ENCODE data around the gene SAGE1. TPM values are rescaled to one million over a fixed set of nuclear protein-coding genes. Genes with fewer than 3 reads are reported as not detected.
"Not testable (repeated sequence)": the region's sequence is repeated elsewhere in the genome, so short reads cannot be mapped to it uniquely, and the experiment has no call there.

SAGE1 gene
- 0.81 TPM for total RNA-seq

DNA sequence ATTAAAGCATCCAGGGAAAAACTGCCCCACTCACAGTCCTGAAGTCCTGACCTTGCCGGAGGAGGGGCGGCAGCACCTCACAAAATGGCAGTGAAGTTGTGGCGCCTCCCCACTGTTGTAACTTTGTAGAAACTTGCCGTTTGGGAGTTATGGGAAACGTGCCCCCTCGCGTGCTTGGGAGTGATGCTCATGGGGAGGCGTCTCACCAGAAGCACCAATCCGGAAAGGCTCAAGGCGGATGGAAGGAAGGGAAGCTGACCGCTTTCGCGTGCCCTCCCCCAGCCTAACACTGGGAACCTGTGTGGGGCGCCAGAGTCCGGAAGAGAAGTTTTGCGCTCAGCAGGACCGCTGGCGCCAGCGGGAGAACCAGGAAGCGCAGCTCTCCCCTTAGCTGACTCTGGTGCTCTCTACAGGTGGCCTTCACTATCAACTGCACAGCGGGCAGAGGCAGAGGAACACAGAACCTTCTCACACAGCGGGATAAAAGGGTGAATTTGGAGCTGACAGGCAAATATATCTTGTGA, at the start of gene SAGE1, which contains the start of gene CT45A10:
Gene SAGE1, plus strand, starts transcription at position 423 of the 524 bp plus-strand sequence. CDS start 2,527 bp downstream, outside the sequence.
Gene CT45A10, minus strand, starts transcription at position 151 of the 524 bp plus-strand sequence. CDS start 8,100 bp downstream, outside the sequence.
- DNase-seq (ENCODE audit: low read depth in 2 of 3, low spot score in 2 of 3), result no peak

DNA sequence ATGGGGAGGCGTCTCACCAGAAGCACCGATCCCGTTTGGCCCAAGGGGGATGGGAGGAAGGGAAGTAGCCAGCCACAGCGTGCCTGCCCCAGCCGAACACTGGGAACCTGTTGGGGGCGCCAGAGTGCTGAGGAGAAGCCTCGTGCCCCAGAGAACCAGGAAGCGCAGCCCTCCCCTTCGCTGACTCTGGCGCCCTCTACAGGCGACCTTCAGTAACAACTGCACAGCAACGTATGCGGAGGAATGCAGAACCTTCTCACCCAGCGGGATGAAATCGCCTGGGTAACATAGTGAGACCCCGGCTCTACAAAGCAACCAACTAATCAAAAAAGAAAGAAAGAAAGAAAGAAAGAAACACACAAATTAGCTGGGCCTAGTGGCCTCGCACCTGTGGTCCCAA, 39.1 kb upstream of the SAGE1 start, which contains the start of gene CT45A8:
Gene CT45A8, minus strand, starts transcription at position 101 of the 400 bp plus-strand sequence. CDS start 3,755 bp downstream, outside the sequence.
- DNase-seq (ENCODE audit: low read depth in 2 of 3, low spot score in 2 of 3), result not testable (repeated sequence)

DNA sequence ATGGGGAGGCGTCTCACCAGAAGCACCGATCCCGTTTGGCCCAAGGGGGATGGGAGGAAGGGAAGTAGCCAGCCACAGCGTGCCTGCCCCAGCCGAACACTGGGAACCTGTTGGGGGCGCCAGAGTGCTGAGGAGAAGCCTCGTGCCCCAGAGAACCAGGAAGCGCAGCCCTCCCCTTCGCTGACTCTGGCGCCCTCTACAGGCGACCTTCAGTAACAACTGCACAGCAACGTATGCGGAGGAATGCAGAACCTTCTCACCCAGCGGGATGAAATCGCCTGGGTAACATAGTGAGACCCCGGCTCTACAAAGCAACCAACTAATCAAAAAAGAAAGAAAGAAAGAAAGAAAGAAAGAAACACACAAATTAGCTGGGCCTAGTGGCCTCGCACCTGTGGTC, 21.8 kb upstream of the SAGE1 start, which contains the start of gene CT45A9:
Gene CT45A9, minus strand, starts transcription at position 101 of the 400 bp plus-strand sequence. CDS start 3,751 bp downstream, outside the sequence.
- not testable (repeated sequence) for DNase-seq (ENCODE audit: low read depth in 2 of 3, low spot score in 2 of 3)

- DNase-seq (ENCODE audit: low read depth in 2 of 3, low spot score in 2 of 3), result peak in 1 of 3 donors; percentile 47
Measured at GRCh38 chrX:135882741-135883140, 10.8 kb upstream of the SAGE1 start.

- DNase-seq (ENCODE audit: low read depth in 2 of 3, low spot score in 2 of 3), result not testable (repeated sequence)
Measured at GRCh38 chrX:135888230-135888629, 5.3 kb upstream of the SAGE1 start.

DNA sequence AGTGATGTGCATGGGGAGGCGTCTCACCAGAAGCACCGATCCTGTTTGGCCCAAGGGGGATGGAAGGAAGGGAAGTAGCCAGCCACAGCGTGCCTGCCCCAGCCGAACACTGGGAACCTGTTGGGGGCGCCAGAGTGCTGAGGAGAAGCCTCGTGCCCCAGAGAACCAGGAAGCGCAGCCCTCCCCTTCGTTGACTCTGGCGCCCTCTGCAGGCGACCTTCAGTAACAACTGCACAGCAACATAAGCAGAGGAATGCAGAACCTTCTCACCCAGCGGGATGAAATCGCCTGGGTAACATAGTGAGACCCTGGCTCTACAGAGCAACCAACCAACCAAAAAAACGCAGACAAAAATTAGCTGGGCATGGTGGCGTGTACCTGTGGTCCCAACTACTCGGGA, 4.5 kb upstream of the SAGE1 start:
- DNase-seq (ENCODE audit: low read depth in 2 of 3, low spot score in 2 of 3), result peak in 2 of 3 donors; percentile 20 to 40

DNA sequence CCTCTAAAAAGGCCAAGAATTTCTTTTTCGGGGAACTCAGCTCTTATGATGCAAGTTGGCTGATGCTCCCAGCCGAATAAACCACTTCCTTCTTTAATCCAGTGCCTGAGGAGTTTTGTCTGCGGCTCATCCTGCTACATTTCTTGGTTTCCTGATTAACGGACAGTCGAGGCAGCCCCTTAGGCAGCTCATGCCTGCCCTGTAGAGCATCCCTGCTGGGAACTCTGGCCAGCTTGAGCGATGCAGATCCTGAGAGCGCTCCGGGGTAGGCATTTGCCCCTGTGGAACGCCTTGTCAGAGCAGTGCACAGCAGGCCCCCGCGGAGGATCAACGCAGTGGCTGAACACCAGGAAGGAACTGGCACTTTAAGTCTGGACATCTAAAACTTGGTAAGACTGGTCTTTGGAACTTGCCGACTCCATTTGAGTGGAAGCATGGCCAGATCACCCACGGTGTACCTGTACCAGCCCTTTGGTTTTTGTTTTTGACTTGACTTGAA, 3.4 kb upstream of the SAGE1 start:
- peak in 1 of 3 donors; percentile 8 for DNase-seq (ENCODE audit: low read depth in 2 of 3, low spot score in 2 of 3)

GRCh38 chrX:135892781-135893180, 735 bp upstream of the SAGE1 start:
- no peak for DNase-seq (ENCODE audit: low read depth in 2 of 3, low spot score in 2 of 3)

DNA sequence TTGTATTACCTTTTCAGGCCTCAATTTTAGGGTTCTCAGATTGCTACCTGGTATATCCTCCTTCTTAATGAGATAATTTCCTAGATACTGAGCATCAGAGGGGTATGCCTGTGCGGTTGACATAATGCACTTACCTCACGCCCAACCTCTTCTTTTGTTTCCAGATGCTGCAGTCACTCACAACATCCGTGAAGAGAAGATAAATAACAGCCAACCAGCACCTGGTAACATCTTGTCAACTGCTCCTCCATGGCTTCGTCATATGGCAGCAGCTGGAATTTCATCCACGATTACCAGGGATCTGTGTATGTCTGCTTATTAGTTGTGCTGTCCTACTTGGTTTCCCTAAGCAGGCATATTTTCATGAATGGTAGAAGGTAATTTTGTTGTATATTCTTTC, 16.7 kb downstream of the SAGE1 start:
- no peak for DNase-seq (ENCODE audit: low read depth in 2 of 3, low spot score in 2 of 3)

- DNase-seq (ENCODE audit: low read depth in 2 of 3, low spot score in 2 of 3), result no peak
Measured at GRCh38 chrX:135914404-135914803, 20.9 kb downstream of the SAGE1 start.

DNA sequence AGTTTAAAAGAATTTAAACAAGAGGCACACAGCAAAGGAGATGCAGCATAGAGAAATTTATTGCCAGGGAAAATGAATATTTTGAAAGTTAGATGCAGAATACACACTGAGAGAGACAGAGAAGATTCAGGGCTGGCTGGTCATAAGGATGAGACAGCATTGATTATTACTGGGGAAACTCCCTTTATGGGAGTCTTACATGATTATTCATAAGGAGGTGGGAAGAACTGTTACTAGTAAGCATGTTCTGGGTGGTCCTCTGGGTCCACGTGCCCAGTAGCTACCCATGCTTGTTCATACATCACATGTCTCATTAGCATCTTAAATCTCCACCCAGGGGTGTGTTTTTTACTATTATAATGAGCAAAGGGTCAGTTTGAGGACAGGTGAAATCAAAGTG, 27.0 kb downstream of the SAGE1 start:
- DNase-seq (ENCODE audit: low read depth in 2 of 3, low spot score in 2 of 3), result not testable (repeated sequence)

GRCh38 chrX:135923353-135923752, 29.8 kb downstream of the SAGE1 start:
- DNase-seq (ENCODE audit: low read depth in 2 of 3, low spot score in 2 of 3), result peak in 1 of 3 donors; percentile 3

DNA sequence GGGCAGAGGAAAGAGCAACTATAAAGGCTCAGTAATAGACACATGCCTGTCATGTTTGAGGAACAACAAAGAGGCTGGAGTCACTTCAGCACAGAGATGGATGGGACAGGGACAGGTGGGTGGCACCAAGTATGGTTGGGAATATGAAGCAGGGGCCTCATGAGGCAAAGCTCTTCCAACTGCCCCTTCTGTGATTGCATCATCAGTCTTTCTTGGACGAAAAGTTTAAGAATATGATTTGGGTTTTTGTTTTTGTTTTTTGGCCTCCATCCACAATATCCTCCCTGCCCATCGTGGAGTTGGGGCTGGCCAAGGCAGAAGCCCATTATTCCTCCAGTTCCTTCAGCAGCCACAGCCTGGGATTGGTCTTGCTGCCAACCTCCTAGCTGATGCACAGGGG, 34.4 kb downstream of the SAGE1 start:
- no peak for DNase-seq (ENCODE audit: low read depth in 2 of 3, low spot score in 2 of 3)

DNA sequence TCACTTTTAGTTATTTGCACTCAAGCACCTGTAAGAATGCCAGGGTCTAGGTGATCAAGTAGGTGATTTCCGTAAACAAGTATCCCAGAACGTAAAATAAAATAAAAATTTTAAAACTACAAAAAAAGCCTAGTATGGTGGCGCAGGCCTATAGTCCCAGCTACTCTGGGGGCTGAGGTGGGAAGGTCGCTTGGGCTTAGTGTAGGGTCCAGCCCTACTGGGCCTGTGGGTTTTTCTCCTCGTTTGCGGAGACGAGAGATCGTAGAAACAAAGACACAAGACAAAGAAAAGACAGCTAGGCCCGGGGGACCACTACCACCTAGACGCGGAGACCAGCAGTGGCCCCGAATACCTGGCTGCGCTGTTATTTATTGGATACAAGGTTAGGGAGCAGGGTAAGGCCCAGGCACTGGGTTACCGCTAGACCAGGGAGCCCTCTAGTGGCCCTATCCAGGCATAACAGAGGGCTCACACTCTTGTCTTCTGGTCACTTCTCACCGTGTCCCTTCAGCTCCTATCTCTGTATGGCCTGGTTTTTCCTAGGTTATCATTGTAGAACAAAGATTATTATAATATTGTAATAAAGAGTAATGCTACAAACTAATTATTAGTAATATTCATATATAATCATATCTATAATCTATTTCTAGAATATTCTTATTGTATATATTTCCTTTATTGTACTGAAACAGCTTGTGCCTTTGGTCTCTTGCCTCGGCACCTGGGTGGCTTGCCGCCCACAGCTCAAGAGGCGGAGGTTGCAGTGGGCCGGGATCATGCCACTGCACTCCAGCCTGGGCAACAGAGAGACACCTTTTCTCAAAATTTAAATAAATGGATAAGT, 38.4 kb downstream of the SAGE1 start:
- peak; percentile 3 to 37 (median 30) for DNase-seq (ENCODE audit: low read depth in 2 of 3, low spot score in 2 of 3)

- DNase-seq (ENCODE audit: low read depth in 2 of 3, low spot score in 2 of 3), result peak in 2 of 3 donors; percentile 21 to 59
Measured at GRCh38 chrX:135944486-135944885, 51.0 kb downstream of the SAGE1 start.

DNA sequence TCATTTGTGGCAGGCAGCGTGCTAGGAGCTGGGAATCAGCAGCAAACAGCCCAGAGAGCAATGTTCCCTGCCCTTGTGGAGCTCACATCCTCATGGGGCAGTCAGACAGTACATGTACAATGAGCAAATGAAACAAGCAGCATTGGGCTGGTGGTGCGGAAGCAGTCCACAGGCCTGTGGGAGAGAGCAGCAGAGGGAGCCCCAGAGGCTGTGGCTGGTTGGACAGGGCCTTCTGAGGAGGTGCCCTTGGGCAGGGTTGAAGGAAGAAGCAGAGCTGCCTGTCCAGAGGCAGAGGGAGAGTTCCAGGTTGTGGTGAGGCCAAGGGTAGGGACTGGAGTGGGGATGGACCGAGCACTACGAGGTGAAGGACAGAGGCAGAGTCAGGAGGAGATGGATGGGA, 57.8 kb downstream of the SAGE1 start:
- no peak for DNase-seq (ENCODE audit: low read depth in 2 of 3, low spot score in 2 of 3)

Other genes with a start within 250 kb of the SAGE1 start
- not detected for gene CT45A1, start 180.1 kb upstream of the SAGE1 start, total RNA-seq
- not detected for gene CT45A3, start 125.5 kb upstream of the SAGE1 start, total RNA-seq
- gene CT45A5, start 108.2 kb upstream of the SAGE1 start, total RNA-seq, result not detected
- gene CT45A6, start 90.9 kb upstream of the SAGE1 start, total RNA-seq, result not detected
- not detected for gene CT45A2, start 73.7 kb upstream of the SAGE1 start, total RNA-seq
- not detected for gene CT45A7, start 56.4 kb upstream of the SAGE1 start, total RNA-seq
- gene CT45A8, start 39.2 kb upstream of the SAGE1 start, total RNA-seq, result not detected
- not detected for gene CT45A9, start 21.9 kb upstream of the SAGE1 start, total RNA-seq
- not detected for gene CT45A10, start 272 bp upstream of the SAGE1 start, total RNA-seq
- 10.8 TPM for gene MMGT1, start 80.3 kb downstream of the SAGE1 start, total RNA-seq
- gene SLC9A6, start 91.7 kb downstream of the SAGE1 start, total RNA-seq, result 12.1 TPM

All from hematopoietic multipotent progenitor cell (in vitro differentiated cells).